GM12878 (cell line): Measurements from ENCODE around the gene SNX17. TPM values are rescaled to one million over a fixed set of nuclear protein-coding genes. Genes with fewer than 3 reads are reported as not detected.

ENCODE experiments used
- ATAC-seq: fragments of 200-7000 bp; cut with Tn5 transposase; 3 replicates; pipeline ENCODE4 v1.9.1; 2020; ENCODE audit warnings: mild to moderate bottlenecking, moderate library complexity
- BruUV-seq: library from RNA; stranded (reverse); fragments of 400-500 nt; replicated peaks from 2 replicates; lab custom pipeline; 2021; lab: Mats Ljungman, UMichigan
- CTCF ChIA-PET: fragments of 300-600 bp; sonication (Branson Sonifier 250); formaldehyde crosslinking; extraction: SDS; loops from one replicate; lab custom pipeline; 2021; ENCODE audit warnings: inconsistent platforms; lab: Yijun Ruan, JAX
- POLR2A ChIA-PET: fragments of 350-600 bp; formaldehyde crosslinking; extraction: SDS; loops from one replicate; lab custom pipeline; 2021; ENCODE audit warnings: inconsistent platforms; lab: Charles Lee
- RAD21 ChIA-PET: fragments of 300-600 bp; sonication (Branson Sonifier 250); formaldehyde crosslinking; loops from one replicate; lab custom pipeline; 2023; ENCODE audit warnings: antibody characterized with exemption; ENCODE audit not compliant: unreplicated experiment; lab: Charles Lee
- SMC1A ChIA-PET: fragments of 300-600 bp; sonication (Branson Sonifier 250); formaldehyde crosslinking; loops from one replicate; lab custom pipeline; 2023; ENCODE audit not compliant: unreplicated experiment, uncharacterized antibody; lab: Charles Lee
- DNase-seq: peaks from one replicate; pipeline ENCODE4 v3.0.0-alpha.2; 2011; ENCODE audit warnings: low read depth, low spot score
- FAIRE-seq: peaks from 3 replicates; lab custom pipeline; 2011; peaks lifted over from hg19 to GRCh38; lab: Jason Lieb, UNC
- H2AFZ ChIP-seq: 2 replicates; pipeline ENCODE4 v1.6.0; 2011; ENCODE audit warnings: low read depth, low read length, control low read depth; ENCODE audit not compliant: control insufficient read depth
- H3K27ac ChIP-seq: 2 replicates; pipeline ENCODE4 v1.5.1; 2011; ENCODE audit warnings: control low read depth; ENCODE audit not compliant: control insufficient read depth, insufficient read depth
- H3K27me3 ChIP-seq, 2 experiments: replicated peaks in 1 of 2; 2 replicates each; pipeline versions ENCODE4 v1.6.0 to v1.6.1; 2011; ENCODE audit warnings: low read length in 1 of 2; ENCODE audit not compliant: control insufficient read depth in 2 of 2, insufficient read depth in 2 of 2
- H3K36me3 ChIP-seq, 2 experiments: 2 replicates each; pipeline ENCODE4 v1.5.1; 2011; ENCODE audit warnings: low read length in 1 of 2; ENCODE audit not compliant: control insufficient read depth in 2 of 2, insufficient read depth in 2 of 2
- H3K4me1 ChIP-seq: 2 replicates; pipeline ENCODE4 v1.6.1; 2011; ENCODE audit warnings: mild to moderate bottlenecking, low read length, moderate library complexity, mixed read lengths; ENCODE audit not compliant: control insufficient read depth, insufficient read depth
- H3K4me2 ChIP-seq: 2 replicates; pipeline ENCODE4 v1.6.0; 2011; ENCODE audit warnings: control low read depth; ENCODE audit not compliant: control insufficient read depth, insufficient read depth
- H3K4me3 ChIP-seq: fragments of 200-600 bp; sonication (generic); 2 replicates; pipeline ENCODE4 v1.5.1; 2016
- H3K79me2 ChIP-seq: 2 replicates; pipeline ENCODE4 v1.6.0; 2011; ENCODE audit warnings: low read length; ENCODE audit not compliant: control insufficient read depth, insufficient read depth
- H3K9ac ChIP-seq: 2 replicates; pipeline ENCODE4 v1.8.0; 2011; ENCODE audit warnings: low read length, control low read depth, mixed read lengths; ENCODE audit not compliant: control insufficient read depth, insufficient read depth
- H3K9me3 ChIP-seq: replicated peaks from 3 replicates; pipeline ENCODE4 v1.5.1; 2011; ENCODE audit warnings: mild to moderate bottlenecking, low read length; ENCODE audit not compliant: control insufficient read depth, insufficient read depth
- H4K20me1 ChIP-seq: 2 replicates; pipeline ENCODE4 v1.6.0; 2011; ENCODE audit not compliant: control insufficient read depth, insufficient read depth
- HDAC2 ChIP-seq: fragments of 200-600 bp; sonication (generic); IDR thresholded peaks from 2 replicates; pipeline ENCODE4 v1.6.1; 2017
- RB1 ChIP-seq: fragments of 450-650 bp; formaldehyde crosslinking; IDR thresholded peaks from 2 replicates; pipeline ENCODE4 v1.6.1; 2017; ENCODE audit warnings: mild to moderate bottlenecking, borderline replicate concordance
- whole genome bisulfite sequencing: methylation state at CpG from one replicate; pipeline ENCODE4 v1.1.6; 2016; ENCODE audit warnings: low lambda C conversion rate; ENCODE audit not compliant: insufficient replicate concordance, insufficient coverage; ENCODE audit errors: missing lambda C conversion rate; 5-methylcytosine and 5-hydroxymethylcytosine counted together
- in situ Hi-C: fragments of 300-500 bp; cut with MboI; formaldehyde crosslinking; loops from 9 replicates; pipeline ENCODE4 v1.14.3; 2018; ENCODE audit warnings: mixed read lengths
- intact Hi-C: fragments of 100-400 bp; cut with micrococcal nuclease; formaldehyde crosslinking; loops from one replicate; pipeline ENCODE4 v1.14.2; 2022; ENCODE audit not compliant: unreplicated experiment
- polyA plus RNA-seq, 11 experiments: library from polyadenylated mRNA; depleted of rRNA in 4 of 11; unstranded in 6 of 11; stranded (reverse) in 5 of 11; fragments of >200 nt; fragmentation: Nextera tagmentation in 4 of 11; fragmentation: Illumina TruSeq in 1 of 11; extraction: Ambion mirVana in 4 of 11; extraction: Trizol in 1 of 11; gene quantifications; 1 replicate in 1 of 11; 2 replicates in 10 of 11; pipeline versions ENCODE4 v1.2.1 to v1.2.3, GENCODE V29; 2011 to 2016; ENCODE audit warnings: inconsistent platforms in 2 of 11, missing spikeins in 2 of 11, low read depth in 1 of 11
- total RNA-seq, 4 experiments: library from RNA; depleted of rRNA in 3 of 4; stranded (reverse); fragments of >200 nt in 3 of 4; fragmentation: Illumina TruSeq in 1 of 4; extraction: Trizol in 1 of 4; gene quantifications; 2 replicates each; pipeline versions ENCODE4 v1.2.1 to v1.2.3, GENCODE V29; 2013 to 2021

Gene SNX17
- total and polyA plus RNA-seq, 10 of the 15 experiments (the other 5 are each of a cell fraction or from before 2014, with no cell fraction given) = 6.5 to 116 (median 84.4) TPM

GRCh38 chr2:27369471-27370025 lies 868 bp upstream of the SNX17 start:
- Histone ChIP-seq H3K9me3 (no peaks in the 10 kb centered on the region), H3K27ac (peak overlapping the region; percentile 67), H2AFZ (peak overlapping the region; percentile 89), H3K79me2 (peaks cover 40% of the 10 kb centered on the region), H3K36me3 (peaks cover 9 to 24% of the 10 kb centered on the region in 2 experiments), H3K9ac (peak overlapping the region; percentile 89), H3K4me1 (peaks cover 4% of the 10 kb centered on the region; the same call in 1 of the 2 replicates), H3K27me3 (no peaks in the 10 kb centered on the region), H3K4me3 (peak overlapping the region; percentile 79), H3K4me2 (peak overlapping the region; percentile 89), H4K20me1 (no peaks in the 10 kb centered on the region)
- intact Hi-C loops = loop anchor here (1.0 to 5.0 kb wide), 4 partner anchors 11 to 47 kb away; partner anchors contain the start of genes GTF3C2, MPV17, PPM1G and ZNF513
- FAIRE-seq (no peak), DNase-seq (no peak), ATAC-seq (no peak; the same call in 1 of the 3 replicates)
- SMC1A ChIA-PET = interaction anchor here (0.6 to 3.2 kb wide), 10 partner anchors 10 to 320 kb away, joined by 3 to 13 read pairs (median 5); partner anchors contain the start of genes GTF3C2 and PPM1G
- POLR2A ChIA-PET = interaction anchor here (0.6 to 1.7 kb wide), 12 partner anchors 9 to 297 kb away, joined by 3 to 10 read pairs (median 3); partner anchors contain the start of genes GTF3C2, NRBP1 and ZNF513
- in situ Hi-C loops = no loop called here
- CTCF ChIA-PET = interaction anchor here (0.8 to 1.9 kb wide), 14 partner anchors 9 to 314 kb away, joined by 3 to 14 read pairs (median 4); partner anchors contain the start of genes NRBP1 and PPM1G
- RAD21 ChIA-PET = interaction anchor here (0.9 to 2.0 kb wide), 5 partner anchors 9 to 60 kb away, joined by 3 to 7 read pairs (median 5); partner anchors contain the start of genes MPV17 and PPM1G
- BruUV-seq = TSS peak; percentile 66
- WGBS = under 1% methylated on average over 17 of the region's 18 CpGs
- TF ChIP-seq RB1 (no peak), HDAC2 (no peak)
